ENCODE results near the gene PLEKHO2.

DNA sequence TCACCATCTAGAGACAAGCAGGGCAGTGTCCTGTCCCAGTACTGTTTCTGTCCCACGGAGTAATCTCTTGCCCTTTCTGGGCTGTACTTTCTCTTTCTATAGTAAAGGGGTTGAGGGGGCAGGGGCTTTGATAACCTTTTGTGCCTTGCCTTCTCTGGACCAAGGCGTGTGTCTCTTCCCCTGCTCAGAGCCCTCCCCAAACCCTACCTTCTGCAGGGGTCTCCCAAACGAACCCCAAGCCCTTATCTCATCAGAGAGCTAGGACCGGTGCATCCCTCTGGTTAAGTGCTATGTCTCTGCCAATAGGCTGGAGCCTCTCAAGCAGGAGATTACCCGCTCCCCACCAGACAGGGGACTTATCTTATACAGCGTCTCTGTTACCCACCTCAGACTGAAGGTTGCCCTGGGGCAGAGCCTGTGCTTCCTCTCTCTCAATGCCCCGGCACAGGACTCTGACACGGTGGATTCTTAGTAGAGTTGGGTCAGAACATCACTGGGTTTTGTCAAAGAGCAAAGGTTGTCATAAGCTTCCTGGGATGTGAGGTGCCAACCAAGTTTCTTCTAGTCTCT, 2.9 kb downstream of the PLEKHO2 start:
- TF ChIP-seq POLR2A (IDR thresholded peaks at IDR 0.05) = no peak
- TF ChIP-seq, protein P1, sequence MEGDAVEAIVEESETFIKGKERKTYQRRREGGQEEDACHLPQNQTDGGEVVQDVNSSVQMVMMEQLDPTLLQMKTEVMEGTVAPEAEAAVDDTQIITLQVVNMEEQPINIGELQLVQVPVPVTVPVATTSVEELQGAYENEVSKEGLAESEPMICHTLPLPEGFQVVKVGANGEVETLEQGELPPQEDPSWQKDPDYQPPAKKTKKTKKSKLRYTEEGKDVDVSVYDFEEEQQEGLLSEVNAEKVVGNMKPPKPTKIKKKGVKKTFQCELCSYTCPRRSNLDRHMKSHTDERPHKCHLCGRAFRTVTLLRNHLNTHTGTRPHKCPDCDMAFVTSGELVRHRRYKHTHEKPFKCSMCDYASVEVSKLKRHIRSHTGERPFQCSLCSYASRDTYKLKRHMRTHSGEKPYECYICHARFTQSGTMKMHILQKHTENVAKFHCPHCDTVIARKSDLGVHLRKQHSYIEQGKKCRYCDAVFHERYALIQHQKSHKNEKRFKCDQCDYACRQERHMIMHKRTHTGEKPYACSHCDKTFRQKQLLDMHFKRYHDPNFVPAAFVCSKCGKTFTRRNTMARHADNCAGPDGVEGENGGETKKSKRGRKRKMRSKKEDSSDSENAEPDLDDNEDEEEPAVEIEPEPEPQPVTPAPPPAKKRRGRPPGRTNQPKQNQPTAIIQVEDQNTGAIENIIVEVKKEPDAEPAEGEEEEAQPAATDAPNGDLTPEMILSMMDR (IDR thresholded peaks at IDR 0.05) = no peak

Data from Peyer's patch (tissue), 4 donors.